Measurements from ENCODE around the gene UCK2.

- TF ChIP-seq ZNF511 (CRISPR knock-in tag; IDR thresholded peaks at IDR 0.05) (no peak), CREB5 (CRISPR knock-in tag; IDR thresholded peaks at IDR 0.05) (no peak), ZFP91 (CRISPR knock-in tag; IDR thresholded peaks at IDR 0.05) (no peak), TARDBP (IDR thresholded peaks at IDR 0.05) (no peak), NR1H2 (CRISPR knock-in tag; IDR thresholded peaks at IDR 0.05) (no peak), ELK1 (CRISPR knock-in tag; IDR thresholded peaks at IDR 0.05) (no peak), HNRNPL (IDR thresholded peaks at IDR 0.05; ENCODE audit: low read depth, low read length) (no peak), TCF7 (IDR thresholded peaks at IDR 0.05; ENCODE audit: borderline replicate concordance) (no peak), ZBTB49 (CRISPR knock-in tag; IDR thresholded peaks at IDR 0.05; ENCODE audit: borderline replicate concordance) (no peak), ZNF274 (IDR thresholded peaks at IDR 0.05; ENCODE audit: borderline replicate concordance, low read depth, low read length) (no peak), ZNF146 (CRISPR knock-in tag; IDR thresholded peaks at IDR 0.05; ENCODE audit: unreplicated experiment) (no peak), BCLAF1 (IDR thresholded peaks at IDR 0.05; ENCODE audit: borderline replicate concordance in 1 of 2, control insufficient read depth in 1 of 2, low read depth in 2 of 2, low read length in 1 of 2) (no peak), CTCF (IDR thresholded peaks at IDR 0.05 in 2 of 3, conservative IDR thresholded peaks at IDR 0.05 in 1 of 3; ENCODE audit: insufficient read depth in 2 of 3, low read depth in 1 of 3, low read length in 3 of 3) (no peak)
These were observed 59.6 kb downstream of the UCK2 start for GRCh38 chr1:165886983-165887382.

Measured in K562 (cell line).